H1 (cell line): ENCODE data around the gene ATF3. TPM values are rescaled to one million over a fixed set of nuclear protein-coding genes. Genes with fewer than 3 reads are reported as not detected.
A peak's percentile ranks its signal among the peaks of the same experiment; 100 is the strongest.

Source experiments
- CTCF ChIA-PET: fragments of 300-600 bp; sonication (Branson Sonifier 250); formaldehyde crosslinking; loops from one replicate; lab custom pipeline; 2021; ENCODE audit not compliant: partially characterized antibody; lab: Charles Lee
- POLR2A ChIA-PET: fragments of 300-600 bp; sonication (Branson Sonifier 250); formaldehyde crosslinking; loops from one replicate; lab custom pipeline; 2021; ENCODE audit warnings: inconsistent platforms; ENCODE audit not compliant: partially characterized antibody; lab: Charles Lee
- DNase-seq, 2 experiments: peaks; one replicate each; pipeline versions ENCODE4 v3.0.0 to v3.0.0-alpha.2; 2010 to 2022; ENCODE audit warnings: low spot score in 2 of 2, low read depth in 1 of 2, mixed read lengths in 1 of 2
- FAIRE-seq: peaks from 2 replicates; lab custom pipeline; 2011; peaks lifted over from hg19 to GRCh38; lab: Jason Lieb, UNC
- H2AFZ ChIP-seq: 2 replicates; pipeline ENCODE4 v1.8.1; 2012; ENCODE audit warnings: low read length, inconsistent platforms
- H2AK5ac ChIP-seq: 2 replicates; pipeline ENCODE4 v1.6.1; 2013; ENCODE audit warnings: low read depth, low read length
- H2BK120ac ChIP-seq: replicated peaks from 2 replicates; pipeline ENCODE3; 2013; ENCODE audit warnings: low read depth, low read length, inconsistent platforms
- H2BK12ac ChIP-seq: 2 replicates; pipeline ENCODE4 v1.6.1; 2013; ENCODE audit warnings: low read depth, low read length
- H2BK15ac ChIP-seq: 2 replicates; pipeline ENCODE4 v1.6.1; 2013; ENCODE audit warnings: low read length
- H2BK20ac ChIP-seq: 2 replicates; pipeline ENCODE4 v1.6.1; 2013; ENCODE audit warnings: low read length
- H2BK5ac ChIP-seq: 2 replicates; pipeline ENCODE4 v1.6.1; 2013; ENCODE audit warnings: low read depth, low read length
- H3K14ac ChIP-seq: 2 replicates; pipeline ENCODE4 v1.6.1; 2013; ENCODE audit warnings: inconsistent platforms; ENCODE audit not compliant: insufficient read length
- H3K18ac ChIP-seq: 2 replicates; pipeline ENCODE4 v1.6.1; 2013; ENCODE audit warnings: low read length; ENCODE audit errors: extremely low read depth
- H3K23ac ChIP-seq: 2 replicates; pipeline ENCODE4 v1.6.1; 2013; ENCODE audit warnings: inconsistent platforms; ENCODE audit not compliant: insufficient read length
- H3K23me2 ChIP-seq: 2 replicates; pipeline ENCODE4 v1.6.1; 2013; ENCODE audit warnings: low read depth, low read length
- H3K27ac ChIP-seq: 2 replicates; pipeline ENCODE4 v1.6.1; 2011; ENCODE audit warnings: low read depth, low read length, inconsistent platforms
- H3K27me3 ChIP-seq, 4 experiments: replicated peaks in 1 of 4; 1 replicate in 1 of 4; 2 replicates in 3 of 4; pipeline versions ENCODE4 v1.6.1 to v1.8.1; 2011 to 2013; ENCODE audit warnings: low read length in 3 of 4, mild to moderate bottlenecking in 3 of 4, inconsistent platforms in 2 of 4, mixed read lengths in 2 of 4, moderate library complexity in 1 of 4; ENCODE audit not compliant: control insufficient read depth in 3 of 4, insufficient read depth in 3 of 4; ENCODE audit errors: extremely low read depth in 1 of 4
- H3K36me3 ChIP-seq, 4 experiments: 2 replicates each; pipeline versions ENCODE4 v1.6.1 to v1.8.1; 2011 to 2013; ENCODE audit warnings: mild to moderate bottlenecking in 4 of 4, low read length in 3 of 4, moderate library complexity in 2 of 4, control low read depth in 1 of 4, inconsistent platforms in 1 of 4; ENCODE audit not compliant: insufficient read depth in 4 of 4, control insufficient read depth in 2 of 4
- H3K4ac ChIP-seq: replicated peaks from 2 replicates; pipeline ENCODE3; 2013; ENCODE audit warnings: low read length, low read depth, mixed read lengths, inconsistent platforms; ENCODE audit not compliant: insufficient read length
- H3K4me1 ChIP-seq, 4 experiments: replicated peaks in 1 of 4; 1 replicate in 1 of 4; 2 replicates in 3 of 4; pipeline versions ENCODE4 v1.6.1 to v1.8.1; 2011 to 2013; ENCODE audit warnings: low read length in 3 of 4, inconsistent platforms in 2 of 4, mixed read lengths in 1 of 4; ENCODE audit not compliant: insufficient read depth in 4 of 4, control insufficient read depth in 3 of 4
- H3K4me2 ChIP-seq, 2 experiments: 2 replicates each; pipeline versions ENCODE4 v1.6.1 to v1.8.1; 2011 to 2013; ENCODE audit warnings: low read depth in 2 of 2, low read length in 2 of 2, control low read depth in 1 of 2, inconsistent platforms in 1 of 2, mild to moderate bottlenecking in 1 of 2; ENCODE audit not compliant: insufficient read depth in 1 of 2
- H3K4me3 ChIP-seq, 4 experiments: fragments of 200-600, 300-600 bp in 1 of 4; sonication (generic), shearing (Covaris generic), sonication (Bioruptor Twin) in 1 of 4; 2 replicates each; pipeline versions ENCODE4 v1.5.1 to v1.8.1; 2011 to 2016; ENCODE audit warnings: low read length in 4 of 4, low read depth in 3 of 4, control low read depth in 2 of 4, inconsistent platforms in 2 of 4, mild to moderate bottlenecking in 2 of 4, mixed read lengths in 1 of 4, moderate library complexity in 1 of 4; ENCODE audit not compliant: insufficient read depth in 2 of 4; ENCODE audit errors: extremely low read depth in 1 of 4
- H3K56ac ChIP-seq: replicated peaks from 2 replicates; pipeline ENCODE3; 2013; ENCODE audit warnings: low read depth, mild to moderate bottlenecking, mixed read lengths, low read length, inconsistent platforms; ENCODE audit not compliant: insufficient read length
- H3K79me1 ChIP-seq: 2 replicates; pipeline ENCODE4 v1.6.1; 2013; ENCODE audit warnings: low read depth, low read length, control low read depth
- H3K79me2 ChIP-seq, 2 experiments: 2 replicates each; pipeline versions ENCODE4 v1.6.1 to v1.8.1; 2012 to 2013; ENCODE audit warnings: low read length in 2 of 2, mild to moderate bottlenecking in 2 of 2, inconsistent platforms in 1 of 2; ENCODE audit not compliant: insufficient read depth in 2 of 2, control insufficient read depth in 1 of 2
- H3K9ac ChIP-seq, 4 experiments: replicated peaks in 1 of 4; 1 replicate in 1 of 4; 2 replicates in 3 of 4; pipeline versions ENCODE4 v1.6.1 to v1.8.1; 2011 to 2013; ENCODE audit warnings: low read depth in 3 of 4, low read length in 3 of 4, control low read depth in 2 of 4, mild to moderate bottlenecking in 2 of 4, moderate library complexity in 2 of 4, inconsistent platforms in 1 of 4; ENCODE audit errors: extremely low read depth in 1 of 4
- H3K9me3 ChIP-seq, 2 experiments: 2 replicates each; pipeline versions ENCODE4 v1.6.1 to v1.8.1; 2012 to 2013; ENCODE audit warnings: mild to moderate bottlenecking in 2 of 2, moderate library complexity in 2 of 2, control low read depth in 1 of 2, inconsistent platforms in 1 of 2, low read depth in 1 of 2, low read length in 1 of 2, mixed read lengths in 1 of 2; ENCODE audit not compliant: insufficient read depth in 2 of 2
- H4K20me1 ChIP-seq, 2 experiments: replicated peaks in 1 of 2; 2 replicates each; pipeline versions ENCODE3 to v1.8.1; 2011 to 2013; ENCODE audit warnings: inconsistent platforms in 2 of 2, low read length in 2 of 2, mild to moderate bottlenecking in 1 of 2; ENCODE audit not compliant: insufficient read depth in 2 of 2, control insufficient read depth in 1 of 2
- H4K5ac ChIP-seq: 2 replicates; pipeline ENCODE4 v1.6.1; 2013; ENCODE audit warnings: low read length, low read depth, mixed read lengths, inconsistent platforms; ENCODE audit not compliant: insufficient read length
- H4K8ac ChIP-seq: 2 replicates; pipeline ENCODE4 v1.8.0; 2013; ENCODE audit warnings: mild to moderate bottlenecking, moderate library complexity, low read length, inconsistent platforms; ENCODE audit not compliant: insufficient read depth; ENCODE audit errors: extremely low read depth
- H4K91ac ChIP-seq: replicated peaks from 2 replicates; pipeline ENCODE3; 2013; ENCODE audit warnings: low read length, mixed read lengths, inconsistent platforms; ENCODE audit not compliant: insufficient read length
- ASH2L ChIP-seq: fragments of 200-600, 300-600 bp; sonication (generic); IDR thresholded peaks from one replicate; pipeline ENCODE4 v1.7.1; 2017; ENCODE audit warnings: low read length
- BACH1 ChIP-seq: IDR thresholded peaks from 2 replicates; pipeline ENCODE4 v1.6.1; 2012; ENCODE audit warnings: low read length, improper control_type of control experiment
- CBX5 ChIP-seq: fragments of 300-800, 300-1000 bp; sonication (generic); IDR thresholded peaks from 2 replicates; pipeline ENCODE4 v1.7.1; 2016; ENCODE audit warnings: antibody characterized with exemption, low read length, low read depth
- CHD2 ChIP-seq: IDR thresholded peaks from 2 replicates; pipeline ENCODE4 v1.6.1; 2012; ENCODE audit warnings: low read length, improper control_type of control experiment
- EGR1 ChIP-seq: IDR thresholded peaks from 2 replicates; pipeline ENCODE4 v1.6.1; 2011; ENCODE audit warnings: low read depth, low read length, borderline replicate concordance
- EZH2 ChIP-seq: fragments of 200-600 bp; sonication (generic); IDR thresholded peaks from 2 replicates; pipeline ENCODE4 v1.7.1; 2012; ENCODE audit warnings: low read depth, mild to moderate bottlenecking, moderate library complexity, low read length, inconsistent platforms; ENCODE audit not compliant: severe bottlenecking
- MAFK ChIP-seq: IDR thresholded peaks from 2 replicates; pipeline ENCODE4 v1.6.1; 2012; ENCODE audit warnings: low read depth, mild to moderate bottlenecking, improper control_type of control experiment, low read length
- RAD21 ChIP-seq, 2 experiments: IDR thresholded peaks in 1 of 2; conservative IDR thresholded peaks in 1 of 2; 2 replicates each; pipeline ENCODE4 v1.6.1; 2011; ENCODE audit warnings: low read depth in 2 of 2, low read length in 2 of 2, improper control_type of control experiment in 1 of 2, inconsistent platforms in 1 of 2, mild to moderate bottlenecking in 1 of 2, moderate library complexity in 1 of 2
- RNF2 ChIP-seq: fragments of 200-900, 300-1000 bp; sonication (generic); IDR thresholded peaks from 2 replicates; pipeline ENCODE4 v1.7.1; 2016; ENCODE audit warnings: borderline replicate concordance, low read depth, mild to moderate bottlenecking, antibody characterized with exemption, low read length; ENCODE audit not compliant: poor library complexity, severe bottlenecking; ENCODE audit errors: missing control alignments
- TEAD4 ChIP-seq: IDR thresholded peaks from 2 replicates; pipeline ENCODE4 v1.6.1; 2012; ENCODE audit warnings: low read depth, low read length, inconsistent platforms, mixed read lengths
- WGBS, 2 experiments: shearing (Covaris generic) in 1 of 2; methylation state at CpG; one replicate each; pipeline versions ENCODE4 v1.1.6 to v1.1.7; 2013 to 2015; ENCODE audit warnings: low lambda C conversion rate in 2 of 2, mixed read lengths in 2 of 2, inconsistent platforms in 1 of 2, low coverage in 1 of 2, missing lambda C conversion rate in 1 of 2; ENCODE audit not compliant: insufficient replicate concordance in 2 of 2, insufficient coverage in 1 of 2, insufficient read length in 1 of 2; ENCODE audit errors: extremely low coverage in 1 of 2, missing lambda C conversion rate in 1 of 2; 5-methylcytosine and 5-hydroxymethylcytosine counted together
- polyA plus RNA-seq, 7 experiments: library from polyadenylated mRNA; depleted of rRNA in 3 of 7; stranded (reverse) in 5 of 7; unstranded in 2 of 7; fragments of >200 nt in 5 of 7; fragments of 200-250 nt in 2 of 7; gene quantifications; 1 replicate in 5 of 7; 2 replicates in 1 of 7; 4 replicates in 1 of 7; pipeline versions ENCODE4 v1.2.1 to v1.2.3, GENCODE V29; 2011 to 2013; ENCODE audit warnings: missing spikeins in 2 of 7, mixed read lengths in 2 of 7
- total RNA-seq: library from RNA; stranded (reverse); fragmentation: NEBNext Ultra II Directional; extraction: Animal tissue kit (Norgen Biotek cat#: 25700); gene quantifications from 2 replicates; pipeline ENCODE4 v1.2.1, GENCODE V29; 2021

The ATF3 gene
- total and polyA plus RNA-seq, 2 of the 8 experiments (the other 6 are each of a cell fraction or from before 2014, with no cell fraction given), result 12.2 to 27.7 TPM

DNA sequence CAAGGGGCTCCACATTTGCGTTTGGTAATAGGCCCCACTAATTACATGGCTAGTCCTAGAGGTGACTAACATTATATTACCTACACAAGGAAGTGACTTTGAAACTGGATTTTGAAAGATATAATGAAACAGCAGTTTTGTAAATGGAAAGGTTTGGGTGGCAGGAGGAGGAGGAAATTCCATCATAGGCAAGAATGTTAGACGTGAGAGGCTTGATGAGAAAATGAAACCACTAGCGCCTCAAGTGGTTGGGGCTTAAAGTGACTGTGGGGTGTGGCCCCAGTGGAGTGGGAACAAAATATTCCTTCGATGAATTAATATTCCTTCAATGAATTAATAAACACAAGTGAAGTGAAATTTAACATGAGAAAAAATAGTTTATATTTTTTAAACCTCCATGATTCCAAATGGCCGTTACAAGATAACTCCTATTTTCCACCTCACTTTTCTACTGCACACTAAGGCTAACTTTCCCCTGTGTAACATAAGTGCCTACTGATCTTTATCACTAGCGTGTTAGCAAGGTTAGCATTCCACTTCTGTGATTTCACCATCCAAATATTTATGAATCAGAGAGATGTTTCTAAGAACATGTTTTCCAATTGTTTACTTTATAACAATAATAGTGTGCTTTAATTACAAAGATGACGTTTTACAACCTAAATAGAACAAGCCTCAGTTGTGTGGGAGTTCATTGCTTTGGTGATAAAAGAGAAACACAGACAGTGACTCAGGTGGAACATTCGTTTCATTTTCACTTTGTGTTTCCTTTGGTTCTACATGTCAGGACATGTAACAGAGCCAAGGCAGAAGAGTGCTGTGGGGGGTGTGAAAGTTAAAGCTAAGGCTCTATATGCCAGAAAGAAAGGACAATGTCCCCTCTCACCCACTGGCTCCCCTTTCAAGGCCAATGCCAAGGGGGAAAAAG is 12.5 kb upstream of the ATF3 start:
- no peaks in the 10 kb centered on the region for H3K9me3 ChIP-seq
- no peak overlapping the region for H2AK5ac ChIP-seq
- H3K56ac ChIP-seq, result no peak overlapping the region
- peak; percentile 63 for FAIRE-seq
- H3K4ac ChIP-seq, result peak overlapping the region; percentile 58
- H3K14ac ChIP-seq, result no peak overlapping the region
- no peak overlapping the region for H2BK20ac ChIP-seq
- no peak overlapping the region for H3K18ac ChIP-seq
- H3K9ac ChIP-seq, result no peak overlapping the region
- H2BK12ac ChIP-seq, result 0 out of 2 replicates have a peak overlapping the region, but pooled peaks have one; percentile 2
- CTCF ChIA-PET, result interaction anchor here (0.5 to 2.0 kb wide), 27 partner anchors 7 to 1129 kb away, joined by 3 to 15 read pairs (median 4); partner anchors contain the start of gene ATF3
- no peaks in the 10 kb centered on the region; a peak in 1 of 7 replicates for H3K27me3 ChIP-seq
- no peak overlapping the region for H4K8ac ChIP-seq
- H3K79me1 ChIP-seq, result no peaks in the 10 kb centered on the region
- H2BK15ac ChIP-seq, result no peak overlapping the region
- H3K4me3 ChIP-seq, result no peak overlapping the region
- POLR2A ChIA-PET, result interaction anchor here (0.7 to 7.7 kb wide), 3 partner anchors 9 to 117 kb away, joined by 3 to 88 read pairs (median 12); partner anchors contain the start of gene ATF3
- peak overlapping the region; percentile 14; the same call in 1 of the 2 replicates for H2BK5ac ChIP-seq
- no peak overlapping the region for H4K91ac ChIP-seq
- peak overlapping the region; percentile 73; the same call in 1 of the 2 replicates for H2AFZ ChIP-seq
- no peaks in the 10 kb centered on the region for H3K23me2 ChIP-seq
- no peak overlapping the region for H4K5ac ChIP-seq
- peaks cover 0 to 13% (median 3%) of the 10 kb centered on the region in 4 experiments; a peak in 6 of 7 replicates for H3K4me1 ChIP-seq
- H3K27ac ChIP-seq, result peak overlapping the region; percentile 30; the same call in 1 of the 2 replicates
- 0 out of 4 replicates have a peak overlapping the region, but pooled peaks of 1 of the 2 experiments have one; percentile 1 for H3K4me2 ChIP-seq
- H3K36me3 ChIP-seq, result no peaks in the 10 kb centered on the region
- H4K20me1 ChIP-seq, result no peaks in the 10 kb centered on the region
- H2BK120ac ChIP-seq, result no peak overlapping the region
- no peak for DNase-seq
- H3K23ac ChIP-seq, result no peak overlapping the region
- H3K79me2 ChIP-seq, result no peaks in the 10 kb centered on the region
- 64% methylated on average over 8 of the region's 8 CpGs; no CpG with 5 or more reads in 1 of the 2 experiments for WGBS, 2 experiments
- TF ChIP-seq RAD21 (IDR thresholded peaks at IDR 0.05 in 1 of 2, conservative IDR thresholded peaks at IDR 0.05 in 1 of 2; ENCODE audit: low read depth in 2 of 2, low read length in 2 of 2) (peak; percentile 50 to 59), CBX5 (no peak), BACH1 (peak; percentile 63; the same call in 1 of the 2 replicates), CHD2 (no peak), TEAD4 (peak; percentile 59; the same call in 1 of the 2 replicates), ASH2L (no peak), RNF2 (no peak), EZH2 (no peak), MAFK (no peak), EGR1 (no peak)
